H1 (cell line): Measurements from ENCODE around the gene MRPL28. TPM values are rescaled to one million over a fixed set of nuclear protein-coding genes. Genes with fewer than 3 reads are reported as not detected.
A peak's percentile ranks its signal among the peaks of the same experiment; 100 is the strongest.

Source experiments
- ASH2L ChIP-seq: fragments of 200-600, 300-600 bp; sonication (generic); IDR thresholded peaks from one replicate; pipeline ENCODE4 v1.7.1; 2017; ENCODE audit warnings: low read length
- ATF3 ChIP-seq: IDR thresholded peaks from 2 replicates; pipeline ENCODE4 v1.6.1; 2011; ENCODE audit warnings: low read depth, mild to moderate bottlenecking, low read length; ENCODE audit not compliant: insufficient read depth
- CREB1 ChIP-seq: IDR thresholded peaks from 2 replicates; pipeline ENCODE4 v1.6.1; 2012; ENCODE audit warnings: inconsistent platforms
- EP300 ChIP-seq, 2 experiments: IDR thresholded peaks; 1 replicate in 1 of 2; 2 replicates in 1 of 2; pipeline ENCODE4 v1.6.1; 2011 to 2012; ENCODE audit warnings: low read depth in 2 of 2, low read length in 2 of 2, mild to moderate bottlenecking in 2 of 2, borderline replicate concordance in 1 of 2, inconsistent platforms in 1 of 2, moderate library complexity in 1 of 2
- GTF2F1 ChIP-seq: IDR thresholded peaks from 2 replicates; pipeline ENCODE4 v1.6.1; 2012; ENCODE audit warnings: low read depth, low read length, improper control_type of control experiment, borderline replicate concordance
- JUN ChIP-seq: IDR thresholded peaks from 2 replicates; pipeline ENCODE4 v1.6.1; 2011; ENCODE audit warnings: low read depth, mild to moderate bottlenecking, improper control_type of control experiment, low read length
- KDM1A ChIP-seq: fragments of 200-600, 300-600 bp; sonication (generic); IDR thresholded peaks from 2 replicates; pipeline ENCODE4 v1.7.1; 2016; ENCODE audit warnings: mild to moderate bottlenecking, low read length, borderline replicate concordance
- KDM5A ChIP-seq: fragments of 200-600 bp; IDR thresholded peaks from 2 replicates; pipeline ENCODE4 v1.7.1; 2012; ENCODE audit warnings: mild to moderate bottlenecking, low read length, inconsistent platforms, mixed read lengths
- RAD21 ChIP-seq, 2 experiments: IDR thresholded peaks in 1 of 2; conservative IDR thresholded peaks in 1 of 2; 2 replicates each; pipeline ENCODE4 v1.6.1; 2011; ENCODE audit warnings: low read depth in 2 of 2, low read length in 2 of 2, improper control_type of control experiment in 1 of 2, inconsistent platforms in 1 of 2, mild to moderate bottlenecking in 1 of 2, moderate library complexity in 1 of 2
- SP4 ChIP-seq: IDR thresholded peaks from 2 replicates; pipeline ENCODE4 v1.6.1; 2012; ENCODE audit warnings: low read length, inconsistent platforms
- TAF1 ChIP-seq: IDR thresholded peaks from 2 replicates; pipeline ENCODE4 v1.6.1; 2011; ENCODE audit warnings: mild to moderate bottlenecking, low read depth, low read length
- TCF12 ChIP-seq: IDR thresholded peaks from 2 replicates; pipeline ENCODE4 v1.6.1; 2011; ENCODE audit warnings: low read depth, mild to moderate bottlenecking, low read length
- TEAD4 ChIP-seq: IDR thresholded peaks from 2 replicates; pipeline ENCODE4 v1.6.1; 2012; ENCODE audit warnings: low read depth, low read length, inconsistent platforms, mixed read lengths
- polyA plus RNA-seq, 7 experiments: library from polyadenylated mRNA; depleted of rRNA in 3 of 7; stranded (reverse) in 5 of 7; unstranded in 2 of 7; fragments of >200 nt in 5 of 7; fragments of 200-250 nt in 2 of 7; gene quantifications; 1 replicate in 5 of 7; 2 replicates in 1 of 7; 4 replicates in 1 of 7; pipeline versions ENCODE4 v1.2.1 to v1.2.3, GENCODE V29; 2011 to 2013; ENCODE audit warnings: missing spikeins in 2 of 7, mixed read lengths in 2 of 7
- total RNA-seq: library from RNA; stranded (reverse); fragmentation: NEBNext Ultra II Directional; extraction: Animal tissue kit (Norgen Biotek cat#: 25700); gene quantifications from 2 replicates; pipeline ENCODE4 v1.2.1, GENCODE V29; 2021
- TF ChIP-seq, protein P1 (sequence below): IDR thresholded peaks from 2 replicates; pipeline ENCODE4 v1.6.1; 2012; ENCODE audit warnings: inconsistent platforms

MRPL28 gene
- total and polyA plus RNA-seq, 2 of the 8 experiments (the other 6 are each of a cell fraction or from before 2014, with no cell fraction given): 88.9 to 188 TPM

GRCh38 chr16:370443-370842 lies at the start of gene MRPL28 (continued):
- TF ChIP-seq ATF3 (no peak), GTF2F1 (no peak; the same call in 1 of the 2 replicates), CREB1 (peak; percentile 79), ASH2L (no peak), KDM5A (no peak), TEAD4 (no peak), EP300 (IDR thresholded peaks at IDR 0.05; ENCODE audit: borderline replicate concordance in 1 of 2, low read depth in 2 of 2, low read length in 2 of 2) (no peak), TCF12 (no peak), TAF1 (no peak), JUN (no peak), SP4 (peak; percentile 78; the same call in 1 of the 2 replicates), KDM1A (no peak), RAD21 (IDR thresholded peaks at IDR 0.05 in 1 of 2, conservative IDR thresholded peaks at IDR 0.05 in 1 of 2; ENCODE audit: low read depth in 2 of 2, low read length in 2 of 2) (no peak)
- TF ChIP-seq, protein P1, sequence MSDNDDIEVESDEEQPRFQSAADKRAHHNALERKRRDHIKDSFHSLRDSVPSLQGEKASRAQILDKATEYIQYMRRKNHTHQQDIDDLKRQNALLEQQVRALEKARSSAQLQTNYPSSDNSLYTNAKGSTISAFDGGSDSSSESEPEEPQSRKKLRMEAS: no peak; the same call in 1 of the 2 replicates
